Activated CD4-positive, CD25-positive, alpha-beta regulatory T cell (primary cell): ENCODE data around the gene ASCL2.

Source experiments
- DNase-seq, 4 experiments: peaks; one replicate each; lab custom pipeline; 2025; lab: John Stamatoyannopoulos, UW

The ASCL2 gene

DNA sequence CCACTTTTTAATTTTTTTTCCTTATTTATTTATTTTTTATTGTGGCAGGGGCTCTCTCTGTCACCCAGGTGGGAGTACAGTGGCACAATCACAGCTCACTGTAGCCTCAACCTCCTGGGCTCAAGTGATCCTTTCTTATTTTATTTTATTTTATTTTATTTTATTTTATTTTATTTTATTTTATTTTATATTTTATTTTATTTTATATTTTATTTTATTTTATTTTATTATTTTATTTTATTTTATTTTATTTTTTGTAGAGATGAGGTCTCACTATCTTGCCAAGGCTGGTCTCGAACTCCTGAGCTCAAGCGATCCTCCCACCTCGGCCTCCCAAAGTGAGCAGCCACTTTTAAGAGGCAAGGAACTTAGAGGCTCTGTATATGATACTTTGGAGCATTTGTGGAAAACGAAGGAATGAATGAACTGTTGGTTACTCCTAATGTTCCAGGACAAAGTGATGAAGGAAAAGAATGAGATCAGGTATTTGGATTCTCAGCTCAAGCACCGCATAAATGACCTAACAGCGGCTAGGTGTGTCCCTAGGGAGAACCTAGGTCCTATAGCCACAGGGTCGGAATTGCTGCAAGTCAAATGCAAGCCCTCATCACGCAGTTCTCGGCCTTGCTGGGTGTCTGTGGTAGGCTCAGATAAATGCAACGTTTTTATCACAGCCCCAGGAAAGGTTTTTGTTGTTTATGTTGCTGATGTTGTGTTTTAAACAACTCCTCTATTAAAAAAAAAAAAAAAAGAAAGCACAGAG, 36.5 kb downstream of the ASCL2 start:
- no peak for DNase-seq

DNA sequence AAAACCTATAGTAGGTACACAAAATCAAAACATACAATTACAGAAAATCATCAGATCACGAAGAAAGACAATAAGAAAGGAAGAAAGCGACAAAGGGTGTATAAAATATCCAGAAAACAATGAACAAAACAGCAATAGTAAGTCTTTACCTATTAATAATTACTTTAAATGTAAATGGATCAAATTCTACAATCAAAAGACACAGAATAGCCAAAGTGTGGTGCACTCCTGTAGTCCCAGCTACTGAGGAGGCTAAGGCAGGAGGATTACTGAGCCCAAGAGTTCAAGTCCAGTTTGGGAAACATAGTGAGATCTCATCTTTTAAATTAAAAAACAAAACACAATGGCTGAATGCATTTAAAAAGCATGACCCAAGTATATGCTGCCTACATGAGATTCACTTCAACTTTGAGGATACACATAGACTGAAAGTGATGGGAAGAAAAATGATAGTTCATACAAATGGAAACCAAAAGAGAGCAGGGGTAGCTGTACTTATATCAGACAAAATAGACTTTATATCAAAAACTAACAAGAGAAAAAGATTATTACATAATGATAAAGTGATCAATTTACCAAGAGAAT, 40.6 kb downstream of the ASCL2 start:
- DNase-seq, result no peak

DNA sequence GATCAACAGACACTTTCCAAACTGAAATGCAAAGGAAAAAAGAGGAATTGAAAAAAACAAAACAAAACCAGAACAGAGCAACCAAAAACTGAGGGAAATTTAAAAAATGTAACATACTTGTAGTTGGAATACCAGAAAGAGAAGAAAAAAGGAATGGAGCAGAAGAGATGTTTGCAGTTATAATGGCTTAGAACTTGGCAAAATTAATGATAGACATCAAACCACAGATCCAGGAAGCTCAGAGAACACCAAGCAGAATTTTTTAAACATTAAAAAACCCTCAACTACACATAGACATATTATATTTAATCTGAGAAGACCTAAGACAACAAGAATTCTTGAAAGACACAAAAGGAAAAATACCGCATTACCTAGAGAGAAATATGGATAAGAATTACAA, 46.1 kb downstream of the ASCL2 start:
- DNase-seq, result no peak

DNA sequence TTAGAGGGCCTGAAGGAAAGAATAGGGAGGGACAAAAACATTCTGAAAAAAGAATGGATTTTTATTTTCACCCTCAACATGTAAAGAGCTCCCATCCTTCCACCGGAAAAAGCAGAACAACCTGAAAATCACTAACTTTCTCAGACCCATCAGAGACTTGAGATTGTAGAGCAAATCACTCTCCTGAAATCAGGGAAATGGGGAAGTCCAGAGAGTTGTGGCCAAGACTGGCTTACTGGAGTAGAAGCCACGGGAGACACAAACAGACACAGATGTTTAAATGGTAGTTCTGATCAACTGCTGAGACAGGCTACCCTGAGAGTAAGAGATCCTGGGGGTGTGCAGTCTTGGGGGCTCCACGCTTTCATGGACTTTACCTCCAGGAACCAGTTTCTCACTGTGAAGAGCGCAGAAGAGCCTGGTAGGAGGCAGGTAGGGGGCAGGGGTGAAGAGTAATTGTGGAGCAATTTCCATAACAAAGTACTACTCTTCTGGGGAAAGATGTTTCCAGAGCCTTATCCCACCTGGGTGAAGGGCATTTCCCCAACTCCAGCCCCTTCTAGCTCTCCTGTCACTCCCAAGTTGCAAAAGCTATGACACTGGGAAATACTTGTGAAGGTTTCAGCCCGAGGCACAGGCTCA, 47.1 kb downstream of the ASCL2 start:
- DNase-seq, result no peak

DNA sequence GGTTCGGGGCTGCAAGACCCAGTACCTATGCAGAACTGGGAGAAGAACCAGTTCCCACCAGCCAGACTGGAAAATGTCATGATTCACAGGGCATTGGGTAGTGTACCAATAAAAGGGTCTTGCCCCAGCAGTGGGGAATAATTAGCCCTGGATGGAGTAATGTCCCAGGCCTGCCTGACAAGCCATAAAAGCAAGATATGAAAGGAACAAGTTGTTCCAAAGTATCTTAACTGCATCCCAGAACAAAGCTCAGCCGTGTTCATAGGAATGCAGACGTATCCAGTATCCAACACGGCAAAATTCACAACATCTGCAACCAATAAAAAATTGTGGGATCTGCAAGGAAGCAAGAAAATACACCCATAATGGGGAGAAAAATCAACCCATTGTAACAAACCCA, 47.9 kb downstream of the ASCL2 start:
- DNase-seq, result no peak

DNA sequence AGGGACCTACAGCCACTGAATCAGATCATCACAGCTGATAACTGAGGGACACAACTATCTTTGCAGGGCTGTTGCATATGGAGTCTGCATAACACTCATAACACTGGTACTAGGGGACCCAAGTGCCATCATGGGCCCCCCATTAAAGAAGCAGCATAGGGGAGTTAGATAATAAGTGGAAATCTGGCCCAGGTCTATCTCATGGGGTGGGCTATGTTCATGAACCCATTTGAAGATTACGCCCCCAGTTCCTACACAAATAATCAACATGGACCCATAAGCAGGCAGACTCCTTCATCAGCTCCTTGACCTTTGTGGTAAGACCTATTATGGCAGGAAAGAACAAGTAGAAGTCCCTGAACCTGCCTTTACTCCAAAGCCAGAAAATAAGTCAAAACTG, 48.8 kb downstream of the ASCL2 start:
- no peak for DNase-seq

DNA sequence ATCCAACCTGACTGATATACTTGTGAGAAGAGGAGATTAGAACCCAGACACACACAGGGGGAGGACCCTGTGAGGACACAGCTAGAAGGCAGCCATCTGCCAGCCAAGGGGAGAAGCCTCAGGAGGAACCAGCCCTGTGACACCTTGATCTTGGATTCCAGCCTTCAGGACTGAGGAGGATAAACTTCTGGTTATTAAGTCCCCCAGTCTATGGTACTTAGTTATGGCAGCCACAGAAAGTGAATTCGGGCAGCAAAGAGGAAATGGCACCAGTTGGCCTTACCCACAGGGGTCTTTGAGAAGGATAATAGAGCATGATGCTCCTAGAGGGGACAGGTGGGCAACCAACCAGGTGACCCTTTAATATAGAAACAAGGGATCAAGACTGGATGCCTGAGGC, 49.4 kb downstream of the ASCL2 start:
- DNase-seq, result no peak

DNA sequence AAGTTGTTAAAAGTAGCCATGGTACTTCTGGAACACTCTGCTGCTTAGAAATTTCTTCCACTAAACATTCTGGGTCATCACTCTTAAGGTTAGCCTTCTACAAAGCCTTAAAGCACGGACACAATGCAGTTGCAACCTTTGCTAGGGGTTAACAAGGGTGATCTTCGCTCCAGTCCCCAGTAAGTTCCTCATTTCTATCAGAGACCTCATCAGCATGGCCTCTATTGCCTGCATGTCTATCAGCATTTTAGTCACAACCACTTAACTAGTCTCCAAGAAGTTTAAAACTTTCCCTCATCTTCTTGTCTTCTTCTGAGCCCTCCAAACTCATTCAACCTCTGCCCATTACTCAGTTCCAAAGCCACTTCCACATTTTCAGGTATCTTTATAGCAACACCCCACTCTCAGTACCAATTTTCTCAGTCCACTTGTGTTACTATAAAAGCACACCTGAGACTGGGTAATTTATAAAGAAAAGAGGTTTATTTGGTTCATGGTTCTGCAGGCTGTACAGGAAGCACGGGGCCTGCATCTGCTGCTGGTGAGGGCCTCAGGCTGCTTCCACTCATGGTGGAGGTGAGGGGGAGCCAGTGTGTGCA, 50.1 kb downstream of the ASCL2 start:
- no peak for DNase-seq

DNA sequence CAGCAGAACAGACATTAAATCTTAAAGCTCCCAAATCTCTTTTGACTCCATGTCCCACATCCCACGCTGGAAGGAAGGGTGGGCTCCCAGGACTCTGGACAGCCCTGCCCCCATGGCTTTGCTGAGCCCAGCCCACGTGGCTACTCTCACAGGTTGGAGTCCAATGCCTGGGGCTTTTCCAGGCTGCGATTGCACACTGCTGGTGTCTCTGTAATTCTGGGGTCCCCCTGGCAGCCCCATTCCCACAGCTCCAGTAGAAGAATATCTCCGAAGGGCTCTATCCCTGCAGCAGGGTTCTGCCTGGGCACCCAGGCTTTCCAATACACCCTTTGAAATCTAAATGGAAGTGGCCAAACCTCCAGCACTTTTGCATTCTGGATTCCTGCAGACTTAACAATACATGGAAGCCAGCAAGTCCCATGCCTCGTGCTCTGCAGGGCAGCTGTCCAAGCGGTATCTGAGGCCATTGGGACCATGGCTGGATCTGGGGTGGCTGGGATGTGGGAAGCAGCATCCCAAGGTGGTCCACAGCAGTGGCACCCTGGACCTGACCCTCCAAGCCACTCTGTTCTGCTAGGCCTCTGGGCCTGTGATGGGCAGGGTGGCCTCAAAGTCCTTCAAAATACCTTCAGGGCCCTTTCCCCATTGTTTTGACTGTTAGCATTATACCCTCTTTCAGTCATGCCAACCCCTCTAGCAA, 50.9 kb downstream of the ASCL2 start:
- no peak for DNase-seq
